Fibroblast of the aortic adventitia (primary cell): Measurements from ENCODE around the gene HIBADH. TPM values are rescaled to one million over a fixed set of nuclear protein-coding genes. Genes with fewer than 3 reads are reported as not detected.
A peak's percentile ranks its signal among the peaks of the same experiment; 100 is the strongest.
"Not testable (repeated sequence)": the region's sequence is repeated elsewhere in the genome, so short reads cannot be mapped to it uniquely, and the experiment has no call there.

Source experiments
- DNase-seq: peaks from one replicate; pipeline ENCODE4 v3.0.0-alpha.2; 2010; ENCODE audit warnings: low read depth
- H3K4me3 ChIP-seq: 2 replicates; pipeline ENCODE4 v1.5.1; 2011; ENCODE audit warnings: low read depth, mild to moderate bottlenecking, control low read depth, low read length, moderate library complexity
- total RNA-seq: library from RNA; depleted of rRNA; stranded (reverse); fragments of >200 nt; gene quantifications from 2 replicates; pipeline ENCODE4 v1.2.3, GENCODE V29; 2012; ENCODE audit warnings: low replicate concordance
- TF ChIP-seq, protein P1 (sequence below): IDR thresholded peaks from 2 replicates; pipeline ENCODE4 v1.5.1; 2011; ENCODE audit warnings: mild to moderate bottlenecking, low read length, control low read depth, inconsistent platforms; ENCODE audit not compliant: insufficient read depth

The HIBADH gene
- total RNA-seq, 1 donor = 58.1 TPM

DNA sequence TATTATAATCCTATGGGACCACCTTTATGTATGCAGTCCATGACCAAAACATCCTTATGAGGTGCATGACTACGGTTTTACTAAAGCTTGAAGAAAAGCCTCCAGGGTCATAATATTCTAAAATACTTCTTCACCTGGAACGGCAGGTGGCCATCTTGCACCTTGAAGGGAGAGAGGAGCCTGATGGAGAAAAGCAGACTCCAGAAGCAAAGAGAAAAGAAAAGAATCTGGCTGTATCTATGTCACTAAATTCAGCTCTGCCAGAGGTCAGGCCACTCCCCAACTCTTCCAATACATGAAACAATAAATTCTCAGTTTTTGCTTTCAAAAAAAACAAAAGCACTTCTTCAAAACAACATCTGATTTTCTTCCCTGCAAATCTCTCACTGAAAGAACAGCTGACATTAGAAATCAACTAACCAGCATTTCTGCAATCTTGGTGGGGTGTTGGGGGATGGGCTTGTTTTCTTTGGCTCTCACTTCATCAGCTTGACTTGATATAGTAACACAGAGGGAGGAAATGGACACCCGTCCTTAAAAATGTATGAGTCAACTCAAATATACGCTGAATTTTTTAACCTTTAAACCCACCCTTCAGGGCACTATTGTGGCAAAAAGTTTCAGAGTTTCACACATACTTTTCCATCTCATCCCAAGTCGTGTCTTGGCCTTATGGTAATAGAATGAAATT lies 21.7 kb downstream of the HIBADH start:
- H3K4me3 ChIP-seq = no peak overlapping the region
- TF ChIP-seq, protein P1, sequence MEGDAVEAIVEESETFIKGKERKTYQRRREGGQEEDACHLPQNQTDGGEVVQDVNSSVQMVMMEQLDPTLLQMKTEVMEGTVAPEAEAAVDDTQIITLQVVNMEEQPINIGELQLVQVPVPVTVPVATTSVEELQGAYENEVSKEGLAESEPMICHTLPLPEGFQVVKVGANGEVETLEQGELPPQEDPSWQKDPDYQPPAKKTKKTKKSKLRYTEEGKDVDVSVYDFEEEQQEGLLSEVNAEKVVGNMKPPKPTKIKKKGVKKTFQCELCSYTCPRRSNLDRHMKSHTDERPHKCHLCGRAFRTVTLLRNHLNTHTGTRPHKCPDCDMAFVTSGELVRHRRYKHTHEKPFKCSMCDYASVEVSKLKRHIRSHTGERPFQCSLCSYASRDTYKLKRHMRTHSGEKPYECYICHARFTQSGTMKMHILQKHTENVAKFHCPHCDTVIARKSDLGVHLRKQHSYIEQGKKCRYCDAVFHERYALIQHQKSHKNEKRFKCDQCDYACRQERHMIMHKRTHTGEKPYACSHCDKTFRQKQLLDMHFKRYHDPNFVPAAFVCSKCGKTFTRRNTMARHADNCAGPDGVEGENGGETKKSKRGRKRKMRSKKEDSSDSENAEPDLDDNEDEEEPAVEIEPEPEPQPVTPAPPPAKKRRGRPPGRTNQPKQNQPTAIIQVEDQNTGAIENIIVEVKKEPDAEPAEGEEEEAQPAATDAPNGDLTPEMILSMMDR = no peak
- DNase-seq = peak; percentile 51

GRCh38 chr7:27639851-27640250 lies 22.8 kb downstream of the HIBADH start:
- TF ChIP-seq, protein P1 = no peak
- DNase-seq = no peak
- H3K4me3 ChIP-seq = no peak overlapping the region

GRCh38 chr7:27639048-27639447 lies 23.6 kb downstream of the HIBADH start:
- not testable (repeated sequence) for H3K4me3 ChIP-seq, DNase-seq

GRCh38 chr7:27636326-27637006 lies 26.2 kb downstream of the HIBADH start:
- peak; percentile 69 for DNase-seq
- no peak overlapping the region for H3K4me3 ChIP-seq
- TF ChIP-seq, protein P1 = peak; percentile 10

DNA sequence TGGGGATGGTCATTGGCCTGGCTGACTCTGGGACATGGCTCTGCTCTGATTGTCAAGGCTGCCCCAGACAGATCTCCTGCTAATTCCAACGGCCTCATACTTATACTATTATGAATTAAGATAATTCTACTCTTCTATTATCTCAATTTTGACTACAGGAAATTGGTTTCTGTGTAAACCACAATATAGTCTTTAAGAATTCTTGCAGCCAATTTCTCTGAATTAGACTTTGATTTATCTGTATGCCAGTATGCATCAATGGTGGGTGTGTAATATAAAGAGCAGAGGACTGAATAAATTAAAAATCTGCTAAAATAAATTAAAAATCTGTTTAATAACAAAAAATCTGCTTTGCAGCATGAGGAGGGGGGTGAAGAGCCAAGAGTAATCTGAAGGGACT lies 27.0 kb downstream of the HIBADH start:
- no peak overlapping the region for H3K4me3 ChIP-seq
- TF ChIP-seq, protein P1 = no peak
- no peak for DNase-seq

- TF ChIP-seq, protein P1 = no peak
- H3K4me3 ChIP-seq = no peak overlapping the region
- no peak for DNase-seq
Measured at GRCh38 chr7:27634671-27635493, 27.8 kb downstream of the HIBADH start.

DNA sequence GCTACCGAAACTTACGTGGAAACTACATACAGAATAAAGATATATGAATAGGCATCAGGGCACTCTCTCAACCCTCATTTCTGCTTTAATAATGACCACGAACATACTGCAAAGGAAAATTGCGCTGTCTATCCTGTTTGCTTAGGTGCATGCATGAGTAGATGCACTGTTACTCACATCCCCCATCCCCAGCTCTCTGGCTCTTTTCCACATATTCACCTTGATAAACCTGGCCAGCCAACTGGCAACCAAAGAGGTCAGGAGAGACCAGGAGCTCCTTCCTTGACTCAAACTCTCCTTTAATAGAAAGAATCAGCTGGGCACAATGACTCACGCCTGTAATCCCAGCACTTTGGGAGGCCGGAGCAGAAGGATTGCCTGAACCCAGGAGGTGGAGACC lies 29.6 kb downstream of the HIBADH start:
- H3K4me3 ChIP-seq = no peak overlapping the region
- TF ChIP-seq, protein P1 = no peak
- DNase-seq = no peak
